Measurements from ENCODE around the gene ANKLE2.

ANKLE2 gene

DNA sequence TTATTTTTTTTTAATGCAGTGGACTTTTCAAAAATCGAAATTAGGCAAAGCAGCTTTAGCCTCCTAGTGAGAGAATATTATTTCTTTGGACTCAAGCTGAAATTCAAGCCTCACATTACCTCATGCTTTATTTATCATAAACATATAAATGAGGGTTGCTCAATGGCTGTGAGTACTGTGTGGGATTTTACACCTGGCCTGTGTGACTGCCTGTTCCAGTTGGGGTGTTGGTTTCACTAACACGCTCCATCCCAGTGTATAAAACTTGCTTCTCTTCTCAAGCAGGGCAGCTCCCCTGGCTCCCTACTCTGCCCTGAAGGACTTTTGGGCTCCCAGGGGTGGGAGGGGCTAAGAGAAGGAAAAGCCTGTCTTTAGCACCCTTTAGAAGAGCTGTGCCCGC is 15.0 kb downstream of the ANKLE2 start:
- DNase-seq (ENCODE audit: low read depth, low spot score) = no peak

GRCh38 chr12:132743831-132744230 is 17.8 kb downstream of the ANKLE2 start:
- DNase-seq (ENCODE audit: low read depth, low spot score) = no peak

DNA sequence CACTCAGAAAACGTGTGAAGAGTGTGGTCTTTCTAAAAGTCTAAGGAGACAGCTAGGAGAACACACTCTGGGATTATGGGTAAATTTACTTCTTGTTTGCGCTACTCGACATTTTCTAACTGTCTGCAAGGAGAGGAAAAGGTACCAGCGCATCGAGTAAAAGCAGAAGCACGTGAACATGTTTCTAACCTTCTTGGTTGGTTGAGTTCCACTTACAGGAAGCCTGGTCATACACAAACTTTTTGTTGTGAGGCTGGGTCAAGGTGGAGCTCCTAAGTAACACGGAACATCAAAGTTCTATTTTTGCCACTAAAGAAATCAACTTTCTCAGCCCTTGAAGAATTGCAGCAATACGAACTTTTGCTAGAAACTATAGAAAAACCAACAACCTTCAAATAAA is 20.0 kb downstream of the ANKLE2 start:
- no peak for DNase-seq (ENCODE audit: low read depth, low spot score)

- no peak for DNase-seq (ENCODE audit: low read depth, low spot score)
Measured at GRCh38 chr12:132740652-132741051, 21.0 kb downstream of the ANKLE2 start.

DNA sequence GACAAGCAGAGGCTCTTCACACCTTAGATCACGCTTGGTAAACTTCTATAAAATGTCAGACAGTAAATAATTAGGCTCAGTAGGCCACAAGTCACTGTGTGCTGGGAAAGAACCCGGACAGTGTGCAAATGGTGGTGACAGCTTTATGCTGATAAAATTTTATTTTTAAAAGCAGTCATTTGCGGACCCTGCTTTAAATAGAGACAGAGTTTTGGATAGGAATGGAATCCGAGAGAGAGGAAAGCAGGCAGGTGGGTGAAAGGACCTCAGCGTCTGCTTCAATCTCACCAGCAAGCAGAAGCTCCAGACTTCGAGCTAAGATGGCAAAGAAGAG is 21.4 kb downstream of the ANKLE2 start:
- no peak for DNase-seq (ENCODE audit: low read depth, low spot score)

DNA sequence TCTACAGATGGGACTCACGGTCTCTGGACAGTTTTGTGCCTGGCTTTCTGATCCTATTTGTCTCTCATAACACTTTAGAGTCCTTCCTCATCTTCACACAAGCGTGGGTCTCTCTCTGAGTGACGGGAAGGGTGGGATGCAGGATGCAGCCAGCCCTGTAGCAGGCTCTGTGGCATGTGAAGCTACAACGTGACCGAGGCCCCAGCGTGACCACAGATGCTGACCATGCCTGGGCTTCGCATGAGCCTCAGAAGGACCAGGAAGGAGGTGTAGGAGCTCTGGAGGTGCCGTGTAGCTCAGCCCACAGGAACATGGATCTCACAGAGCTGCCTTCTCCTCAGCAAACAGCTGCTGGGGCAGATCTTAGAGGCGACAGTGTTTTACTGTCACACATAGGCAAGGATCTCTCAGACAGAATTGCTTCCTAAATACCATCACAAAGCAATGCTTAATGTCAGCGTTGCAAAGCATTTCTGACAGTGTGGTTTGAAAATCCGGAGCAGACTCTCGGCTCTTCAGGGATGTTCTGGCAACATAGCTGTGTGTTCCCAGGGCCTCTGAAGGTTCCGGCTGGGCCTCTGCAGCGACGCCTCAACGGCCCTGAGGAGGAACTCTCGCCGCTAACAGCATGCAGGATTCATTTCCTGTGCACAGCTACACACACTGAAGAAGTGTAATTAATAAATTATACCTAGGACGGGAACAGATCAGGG is 21.9 kb downstream of the ANKLE2 start:
- DNase-seq (ENCODE audit: low read depth, low spot score) = no peak

GRCh38 chr12:132736913-132737312 is 24.7 kb downstream of the ANKLE2 start:
- no peak for DNase-seq (ENCODE audit: low read depth, low spot score)

DNA sequence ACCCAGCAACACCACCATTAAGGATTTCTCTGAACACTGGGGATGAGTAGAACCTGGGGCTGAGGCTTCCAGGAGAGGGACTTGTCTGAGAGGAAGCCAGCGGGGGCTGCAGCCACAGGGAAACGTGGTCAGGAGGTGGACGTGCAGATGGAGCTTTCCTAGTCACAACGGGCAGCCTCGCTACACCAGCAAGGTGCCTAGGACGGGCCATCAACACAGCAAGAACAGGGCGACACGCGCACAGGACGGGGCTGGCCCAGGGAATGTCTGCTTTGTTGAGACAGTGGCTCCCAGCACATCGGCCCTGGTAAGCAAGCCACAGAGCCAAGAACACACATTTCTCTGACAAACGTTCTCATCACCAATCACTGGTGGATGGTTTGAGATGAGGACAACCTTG is 25.3 kb downstream of the ANKLE2 start:
- no peak for DNase-seq (ENCODE audit: low read depth, low spot score)

GRCh38 chr12:132735496-132735895 is 26.1 kb downstream of the ANKLE2 start:
- no peak for DNase-seq (ENCODE audit: low read depth, low spot score)

DNA sequence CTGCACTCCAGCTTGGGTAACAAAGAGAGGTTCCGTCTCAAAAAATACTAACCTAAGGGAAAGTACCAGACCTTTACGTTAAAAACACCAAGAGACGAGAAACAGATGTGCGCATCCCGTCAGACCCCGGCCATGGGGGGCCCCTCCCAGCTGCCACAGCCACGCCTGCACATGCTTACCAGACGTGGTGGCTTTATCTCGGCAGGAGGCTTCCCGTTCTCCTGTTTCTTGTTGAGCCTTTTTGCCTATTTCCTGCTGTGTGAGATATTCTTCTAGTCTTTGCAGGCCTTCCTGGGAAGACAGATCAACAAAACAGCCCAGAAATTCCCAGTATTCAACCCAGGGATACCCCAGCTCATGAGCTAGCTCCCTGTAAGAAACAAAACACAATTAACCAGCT is 27.4 kb downstream of the ANKLE2 start:
- DNase-seq (ENCODE audit: low read depth, low spot score) = no peak

DNA sequence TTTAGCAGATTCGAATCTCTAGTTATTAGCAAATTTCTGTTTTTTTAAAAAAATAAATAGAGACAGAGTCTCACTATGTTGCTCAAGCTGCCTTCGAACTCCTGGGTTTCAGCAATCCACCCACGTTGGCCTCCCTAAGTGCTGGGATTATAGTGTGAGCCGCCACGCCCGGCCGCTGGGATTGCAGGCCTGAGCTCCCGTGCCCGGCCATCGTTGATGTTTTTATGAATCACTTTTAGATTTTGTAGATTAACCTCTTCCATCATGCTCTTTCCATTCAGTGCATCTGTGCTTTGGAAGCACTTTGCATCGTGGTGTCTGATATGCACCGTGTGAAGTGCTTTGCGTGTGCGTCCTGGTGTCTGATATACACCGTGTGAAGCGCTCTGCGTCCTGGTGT is 30.1 kb downstream of the ANKLE2 start:
- no peak for DNase-seq (ENCODE audit: low read depth, low spot score)

DNA sequence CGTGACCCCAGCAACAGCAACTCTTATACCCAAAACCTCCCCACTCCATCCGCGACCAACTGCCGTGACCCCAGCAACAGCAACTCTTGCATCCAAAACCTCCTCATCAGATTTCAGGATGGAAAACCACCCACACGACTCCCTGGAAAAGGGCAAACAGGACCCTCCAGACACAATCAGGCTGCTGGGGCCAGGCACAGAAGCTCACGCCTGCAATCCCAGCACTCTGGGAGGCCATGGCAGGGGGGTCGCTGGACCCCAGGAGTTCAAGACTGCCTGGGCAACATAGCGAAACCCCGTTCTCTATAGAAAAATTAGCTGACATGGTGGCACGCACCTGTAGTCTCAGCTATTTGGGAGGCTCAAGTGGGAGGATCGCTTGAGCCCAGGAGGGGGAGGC is 31.3 kb downstream of the ANKLE2 start:
- DNase-seq (ENCODE audit: low read depth, low spot score) = no peak

DNA sequence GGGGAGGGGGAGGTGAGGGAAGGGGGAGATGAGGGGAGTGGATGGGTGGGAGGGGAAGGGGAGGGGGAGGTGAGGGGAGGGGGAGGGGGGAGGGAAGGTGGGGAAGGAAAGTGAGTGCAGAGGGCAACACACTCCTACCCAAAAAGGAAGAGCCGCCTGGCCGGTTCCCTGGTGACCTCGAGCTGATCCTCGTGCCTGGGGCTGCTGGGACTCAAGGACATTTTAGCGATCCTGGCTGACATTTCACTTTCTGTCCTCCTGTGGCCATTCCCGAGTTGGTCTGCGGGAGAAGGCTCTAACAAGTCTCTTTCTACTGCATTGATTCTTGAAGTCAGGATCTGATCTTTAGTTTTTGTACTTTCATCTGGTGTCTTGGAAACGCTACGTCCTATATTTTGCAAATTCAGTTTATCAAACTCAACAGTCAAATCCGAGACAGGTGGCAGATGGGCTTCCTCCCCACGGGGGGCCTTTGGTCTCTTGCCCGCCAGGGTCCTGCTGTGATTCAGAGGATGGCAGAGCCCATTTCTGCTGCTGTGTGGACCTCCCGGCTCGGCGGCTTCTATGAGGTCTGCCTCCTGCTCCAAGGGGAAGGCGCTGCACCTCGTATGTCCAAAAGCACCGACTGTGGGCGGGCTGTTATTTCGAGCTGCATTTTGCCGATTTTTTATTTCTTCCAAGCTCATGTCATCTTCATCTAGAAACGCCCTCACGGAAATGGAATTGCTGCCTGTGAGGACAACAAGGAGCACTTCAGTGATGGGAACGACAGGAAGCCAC is 31.9 kb downstream of the ANKLE2 start:
- DNase-seq (ENCODE audit: low read depth, low spot score) = no peak

- DNase-seq (ENCODE audit: low read depth, low spot score) = no peak
Measured at GRCh38 chr12:132728502-132728901, 33.1 kb downstream of the ANKLE2 start.

DNA sequence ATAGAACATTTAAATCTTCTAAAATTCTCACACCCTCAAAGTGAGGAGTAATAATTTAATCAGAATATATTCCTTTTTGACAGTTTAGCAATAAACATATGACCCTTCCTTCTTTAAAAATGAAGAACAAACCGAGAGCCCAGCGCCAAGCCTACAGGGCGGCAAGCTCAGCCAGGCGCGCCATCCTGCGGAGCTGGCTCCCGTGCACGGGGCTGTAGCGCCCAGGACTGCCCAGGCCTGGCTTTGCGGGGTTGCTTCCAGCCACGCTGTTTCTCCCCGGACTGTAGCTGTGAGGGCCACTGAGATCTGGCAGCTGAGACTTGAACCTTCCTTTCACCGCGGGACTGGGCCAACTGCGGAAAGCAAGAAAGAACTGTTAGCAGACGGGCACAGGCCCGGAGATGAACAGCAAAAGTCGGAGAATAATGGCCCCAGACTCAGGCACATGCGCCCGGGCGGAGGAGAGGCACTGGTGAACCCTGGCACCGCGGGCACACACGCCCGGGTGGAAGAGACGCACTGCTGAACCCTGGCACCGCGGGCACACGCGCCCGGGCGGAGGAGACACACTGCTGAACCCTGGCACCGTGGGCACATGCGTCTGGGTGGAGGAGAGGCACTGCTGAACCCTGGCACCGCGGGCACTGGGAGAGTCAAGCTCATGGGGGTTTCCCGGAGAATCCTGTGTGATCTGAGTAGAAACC is 34.4 kb downstream of the ANKLE2 start:
- no peak for DNase-seq (ENCODE audit: low read depth, low spot score)

- DNase-seq (ENCODE audit: low read depth, low spot score) = no peak
Measured at GRCh38 chr12:132726386-132726785, 35.2 kb downstream of the ANKLE2 start.

- DNase-seq (ENCODE audit: low read depth, low spot score) = no peak
Measured at GRCh38 chr12:132724506-132725241, 37.0 kb downstream of the ANKLE2 start.

DNA sequence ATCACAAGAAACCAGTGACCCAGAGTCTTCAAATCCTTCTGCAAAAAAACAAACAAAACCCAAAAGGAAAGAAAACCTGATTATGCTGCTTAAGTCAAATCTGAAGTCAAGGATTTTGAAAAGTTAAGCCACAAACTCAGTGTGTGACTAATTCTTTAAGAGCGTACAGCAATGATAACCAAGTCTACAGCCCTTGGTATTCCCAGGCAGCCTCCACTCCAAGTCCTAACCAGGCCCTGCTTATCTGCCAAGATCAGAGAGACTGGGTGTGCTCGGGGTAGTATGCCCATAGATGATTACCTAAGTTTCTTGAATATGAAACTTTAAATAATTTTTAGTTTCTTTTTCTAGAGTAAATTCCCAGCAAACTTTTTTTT is 37.9 kb downstream of the ANKLE2 start:
- DNase-seq (ENCODE audit: low read depth, low spot score) = no peak

GRCh38 chr12:132723015-132723763 is 38.4 kb downstream of the ANKLE2 start:
- no peak for DNase-seq (ENCODE audit: low read depth, low spot score)

DNA sequence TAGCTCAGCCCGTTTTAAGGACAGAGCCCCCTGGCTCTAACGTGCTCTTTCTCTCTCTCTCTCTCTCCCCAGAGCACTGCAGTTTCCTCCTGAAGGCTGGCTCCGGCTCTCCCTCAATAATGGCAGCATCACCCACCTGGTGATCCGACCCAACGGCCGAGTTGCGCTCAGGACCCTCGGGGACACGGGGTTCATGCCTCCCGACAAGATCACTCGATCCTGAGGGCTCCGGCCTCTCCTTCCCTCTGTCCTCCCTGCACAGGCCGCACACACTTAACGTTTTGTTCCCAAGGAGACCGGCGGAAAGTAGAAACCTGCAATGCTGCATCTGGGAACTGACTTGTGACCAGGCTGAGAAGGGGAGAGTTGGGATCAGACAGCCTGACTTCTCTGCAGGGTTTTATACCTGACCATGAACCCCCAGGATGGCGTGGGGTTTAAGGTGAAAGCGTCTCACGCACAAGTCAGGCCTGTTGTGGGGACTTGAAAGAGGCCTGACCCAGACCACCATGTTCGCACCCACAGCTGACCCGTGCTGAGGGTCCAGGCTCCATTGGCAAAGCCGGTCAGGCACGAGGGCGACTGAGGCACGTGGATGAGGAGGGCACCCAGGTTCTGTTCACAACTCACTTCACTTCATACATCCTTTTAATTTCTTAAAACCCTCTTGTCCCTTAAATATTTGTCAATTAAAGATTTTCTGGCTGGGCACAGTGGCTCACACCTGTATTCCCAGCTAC is 40.9 kb downstream of the ANKLE2 start:
- no peak for DNase-seq (ENCODE audit: low read depth, low spot score)

DNA sequence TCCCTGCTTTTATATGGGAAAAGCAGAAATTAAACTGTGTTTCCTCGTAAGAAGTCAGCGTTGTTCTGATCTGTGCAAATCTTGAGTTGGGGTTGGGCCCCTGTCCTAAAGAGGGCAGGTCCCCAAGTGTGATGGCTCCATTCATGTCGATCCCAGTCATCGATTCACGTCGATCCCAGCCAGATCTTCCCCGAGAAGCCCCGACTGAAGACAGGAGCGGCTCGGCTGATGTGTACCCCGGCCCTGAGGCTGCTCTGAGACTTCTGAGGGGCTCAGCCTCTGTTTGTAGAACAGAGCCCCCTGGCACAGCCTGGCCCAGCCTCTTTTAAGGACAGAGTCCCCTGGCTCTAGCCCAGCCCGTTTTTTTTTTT is 41.7 kb downstream of the ANKLE2 start:
- no peak for DNase-seq (ENCODE audit: low read depth, low spot score)
